GM21528 (cell line): ENCODE data around the gene TSC22D1.

Experiments
- ATAC-seq: cut with Tn5 transposase; IDR thresholded peaks from one replicate; pipeline ENCODE4 v1.9.1; 2021; ENCODE audit warnings: mild to moderate bottlenecking, moderate library complexity; ENCODE audit not compliant: unreplicated experiment, low FRiP score

TSC22D1 gene

GRCh38 chr13:44413095-44413494, 163.0 kb downstream of the TSC22D1 start:
- ATAC-seq, result no peak

GRCh38 chr13:44412346-44412935, 163.7 kb downstream of the TSC22D1 start:
- no peak for ATAC-seq

GRCh38 chr13:44411841-44412240, 164.3 kb downstream of the TSC22D1 start:
- ATAC-seq, result no peak

- ATAC-seq, result no peak
These were observed 165.7 kb downstream of the TSC22D1 start for GRCh38 chr13:44410328-44410859.

- ATAC-seq, result no peak
These were observed 166.5 kb downstream of the TSC22D1 start for GRCh38 chr13:44409595-44409994.

GRCh38 chr13:44407891-44408290, 168.2 kb downstream of the TSC22D1 start:
- no peak for ATAC-seq

- ATAC-seq, result no peak
These were observed 168.8 kb downstream of the TSC22D1 start for GRCh38 chr13:44407379-44407778.

- ATAC-seq, result no peak
These were observed 169.5 kb downstream of the TSC22D1 start for GRCh38 chr13:44406617-44407016.

GRCh38 chr13:44404261-44405132, 171.6 kb downstream of the TSC22D1 start:
- no peak for ATAC-seq

- no peak for ATAC-seq
These were observed 172.6 kb downstream of the TSC22D1 start for GRCh38 chr13:44403461-44404056.

- ATAC-seq, result no peak
These were observed 173.2 kb downstream of the TSC22D1 start for GRCh38 chr13:44402899-44403445.

- no peak for ATAC-seq
These were observed 174.6 kb downstream of the TSC22D1 start for GRCh38 chr13:44401577-44401976.

- no peak for ATAC-seq
These were observed 175.4 kb downstream of the TSC22D1 start for GRCh38 chr13:44400736-44401135.

GRCh38 chr13:44399074-44399473, 177.1 kb downstream of the TSC22D1 start:
- no peak for ATAC-seq

- no peak for ATAC-seq
These were observed 177.5 kb downstream of the TSC22D1 start for GRCh38 chr13:44398606-44399005.

- no peak for ATAC-seq
These were observed 178.3 kb downstream of the TSC22D1 start for GRCh38 chr13:44397766-44398223.

- ATAC-seq, result no peak
These were observed 179.2 kb downstream of the TSC22D1 start for GRCh38 chr13:44396701-44397580.

- ATAC-seq, result no peak
These were observed 180.0 kb downstream of the TSC22D1 start for GRCh38 chr13:44395976-44396694.

- ATAC-seq, result no peak
These were observed 181.5 kb downstream of the TSC22D1 start for GRCh38 chr13:44394658-44395057.
